ENCODE data around the gene GDE1. TPM values are rescaled to one million over a fixed set of nuclear protein-coding genes. Genes with fewer than 3 reads are reported as not detected.

The GDE1 gene
- total and polyA plus RNA-seq, 5 donors from 2014 or later: 22.8 to 43.6 (median 40.2) TPM

- no peaks in the 10 kb centered on the region for H3K9me3 Mint-ChIP-seq
- H3K36me3 Mint-ChIP-seq: peaks cover 4% of the 10 kb centered on the region
- H3K4me3 Mint-ChIP-seq: peak overlapping the region; percentile 45 to 98 (median 98)
- H3K27me3 Mint-ChIP-seq: no peaks in the 10 kb centered on the region
- peaks cover 25 to 69% (median 36%) of the 10 kb centered on the region in 4 donors for H3K4me1 Mint-ChIP-seq
- peak overlapping the region; percentile 66 for H3K4me3 ChIP-seq (ENCODE audit: low read depth, low read length)
- ATAC-seq (ENCODE audit: low read depth in 2 of 2) (no peak), DNase-seq (no peak)
- no peaks in the 10 kb centered on the region for H3K9me3 ChIP-seq (ENCODE audit: control insufficient read depth in 2 of 2, low read length in 2 of 2)
- H3K36me3 ChIP-seq (ENCODE audit: control insufficient read depth, insufficient read depth, low read length): peaks cover 2% of the 10 kb centered on the region
- H3K27ac ChIP-seq (ENCODE audit: insufficient read depth, low read length, poor library complexity, severe bottlenecking): peak overlapping the region; percentile 79
- H3K27me3 ChIP-seq (ENCODE audit: control insufficient read depth, insufficient read depth, low read length): no peaks in the 10 kb centered on the region
- H3K27ac Mint-ChIP-seq: peak overlapping the region in 1 of 3 donors; percentile 95
- peaks cover 55% of the 10 kb centered on the region for H3K4me1 ChIP-seq (ENCODE audit: control insufficient read depth, insufficient read depth, low read length, poor library complexity, severe bottlenecking)
Observed at GRCh38 chr16:19522760-19523159, 862 bp upstream of the GDE1 start.

DNA sequence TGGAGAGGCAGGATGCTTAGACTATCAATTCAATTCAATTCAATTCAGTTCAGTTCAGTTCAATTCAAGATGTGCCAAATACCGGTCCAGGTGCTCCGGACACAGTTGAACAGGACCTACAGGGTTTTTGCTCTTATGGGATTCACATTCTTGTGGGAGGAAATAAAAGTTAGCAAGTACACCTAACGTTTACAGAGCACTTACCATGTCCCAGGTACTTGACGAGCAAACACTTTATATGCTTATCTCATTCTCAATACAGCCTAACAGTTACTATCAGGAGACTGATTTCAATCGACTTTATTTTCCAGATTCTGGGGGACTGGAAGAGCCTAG lies 467 bp upstream of the GDE1 start:
- peaks cover 28 to 73% (median 40%) of the 10 kb centered on the region in 4 donors for H3K4me1 Mint-ChIP-seq
- no peaks in the 10 kb centered on the region for H3K9me3 ChIP-seq (ENCODE audit: control insufficient read depth in 2 of 2, low read length in 2 of 2)
- no peak for ATAC-seq (ENCODE audit: low read depth in 2 of 2)
- no peaks in the 10 kb centered on the region for H3K27me3 ChIP-seq (ENCODE audit: control insufficient read depth, insufficient read depth, low read length)
- H3K4me3 Mint-ChIP-seq: peak overlapping the region; percentile 96 to 98 (median 98)
- DNase-seq: no peak
- H3K9me3 Mint-ChIP-seq: no peaks in the 10 kb centered on the region
- peaks cover 4% of the 10 kb centered on the region for H3K36me3 Mint-ChIP-seq
- H3K27me3 Mint-ChIP-seq: no peaks in the 10 kb centered on the region
- no peaks in the 10 kb centered on the region for H3K36me3 ChIP-seq (ENCODE audit: control insufficient read depth, insufficient read depth, low read length)
- H3K27ac ChIP-seq (ENCODE audit: insufficient read depth, low read length, poor library complexity, severe bottlenecking): peak overlapping the region; percentile 79
- H3K4me3 ChIP-seq (ENCODE audit: low read depth, low read length): peak overlapping the region; percentile 66
- peak overlapping the region; percentile 61 to 95 (median 95) for H3K27ac Mint-ChIP-seq
- peaks cover 55% of the 10 kb centered on the region for H3K4me1 ChIP-seq (ENCODE audit: control insufficient read depth, insufficient read depth, low read length, poor library complexity, severe bottlenecking)

DNA sequence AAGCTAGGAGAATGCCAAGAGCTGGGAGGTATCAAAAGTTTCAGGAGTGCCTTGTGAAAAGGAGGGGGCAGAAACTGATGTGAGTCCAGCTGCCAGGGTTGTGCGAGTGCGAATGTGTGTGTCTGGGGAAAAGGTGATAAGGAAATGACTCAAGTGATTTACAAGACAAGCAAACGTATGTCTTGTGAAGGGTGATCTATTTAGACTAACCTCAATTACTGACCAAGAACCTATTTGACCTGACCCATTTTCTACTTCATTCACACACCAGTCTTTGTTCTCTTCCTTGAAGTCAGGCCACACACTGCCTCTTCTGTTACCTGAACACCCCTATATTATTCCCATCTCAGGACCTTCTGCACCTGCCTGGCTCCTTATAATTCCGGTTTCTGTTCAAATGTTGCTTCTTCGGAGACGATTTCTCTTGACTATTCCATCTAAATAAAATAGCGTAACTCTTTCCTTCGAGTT lies 1.0 kb downstream of the GDE1 start:
- Mint-ChIP-seq H3K4me3 (peak overlapping the region; percentile 96 to 98 (median 98)), H3K9me3 (no peaks in the 10 kb centered on the region), H3K4me1 (peaks cover 38 to 78% (median 49%) of the 10 kb centered on the region in 4 donors), H3K27me3 (no peaks in the 10 kb centered on the region), H3K36me3 (peaks cover 16% of the 10 kb centered on the region), H3K27ac (peak overlapping the region; percentile 85 to 95 (median 95))
- H3K27ac ChIP-seq (ENCODE audit: insufficient read depth, low read length, poor library complexity, severe bottlenecking): peak overlapping the region; percentile 79
- peaks cover 55% of the 10 kb centered on the region for H3K4me1 ChIP-seq (ENCODE audit: control insufficient read depth, insufficient read depth, low read length, poor library complexity, severe bottlenecking)
- DNase-seq: peak in 1 of 3 donors; percentile 26
- no peaks in the 10 kb centered on the region for H3K27me3 ChIP-seq (ENCODE audit: control insufficient read depth, insufficient read depth, low read length)
- ATAC-seq (ENCODE audit: low read depth in 2 of 2): no peak
- H3K36me3 ChIP-seq (ENCODE audit: control insufficient read depth, insufficient read depth, low read length): peaks cover 11% of the 10 kb centered on the region
- H3K9me3 ChIP-seq (ENCODE audit: control insufficient read depth in 2 of 2, low read length in 2 of 2): no peaks in the 10 kb centered on the region
- H3K4me3 ChIP-seq (ENCODE audit: low read depth, low read length): peak overlapping the region; percentile 98

- DNase-seq (no peak), ATAC-seq (ENCODE audit: low read depth in 2 of 2) (no peak)
- H3K4me1 ChIP-seq (ENCODE audit: control insufficient read depth, insufficient read depth, low read length, poor library complexity, severe bottlenecking): peaks cover 37% of the 10 kb centered on the region
- peaks cover 25% of the 10 kb centered on the region for H3K36me3 Mint-ChIP-seq
- H3K36me3 ChIP-seq (ENCODE audit: control insufficient read depth, insufficient read depth, low read length): peaks cover 22% of the 10 kb centered on the region
- H3K9me3 Mint-ChIP-seq: no peaks in the 10 kb centered on the region
- H3K4me3 Mint-ChIP-seq: peak overlapping the region in 2 of 4 donors; percentile 42 to 69
- H3K27ac ChIP-seq (ENCODE audit: insufficient read depth, low read length, poor library complexity, severe bottlenecking): no peak overlapping the region
- H3K27me3 Mint-ChIP-seq: no peaks in the 10 kb centered on the region
- no peak overlapping the region for H3K4me3 ChIP-seq (ENCODE audit: low read depth, low read length)
- H3K27ac Mint-ChIP-seq: no peak overlapping the region
- H3K4me1 Mint-ChIP-seq: peaks cover 32 to 72% (median 49%) of the 10 kb centered on the region in 4 donors
- no peaks in the 10 kb centered on the region for H3K27me3 ChIP-seq (ENCODE audit: control insufficient read depth, insufficient read depth, low read length)
- H3K9me3 ChIP-seq (ENCODE audit: control insufficient read depth in 2 of 2, low read length in 2 of 2): no peaks in the 10 kb centered on the region
Observed at GRCh38 chr16:19518388-19518787, 3.5 kb downstream of the GDE1 start.

DNA sequence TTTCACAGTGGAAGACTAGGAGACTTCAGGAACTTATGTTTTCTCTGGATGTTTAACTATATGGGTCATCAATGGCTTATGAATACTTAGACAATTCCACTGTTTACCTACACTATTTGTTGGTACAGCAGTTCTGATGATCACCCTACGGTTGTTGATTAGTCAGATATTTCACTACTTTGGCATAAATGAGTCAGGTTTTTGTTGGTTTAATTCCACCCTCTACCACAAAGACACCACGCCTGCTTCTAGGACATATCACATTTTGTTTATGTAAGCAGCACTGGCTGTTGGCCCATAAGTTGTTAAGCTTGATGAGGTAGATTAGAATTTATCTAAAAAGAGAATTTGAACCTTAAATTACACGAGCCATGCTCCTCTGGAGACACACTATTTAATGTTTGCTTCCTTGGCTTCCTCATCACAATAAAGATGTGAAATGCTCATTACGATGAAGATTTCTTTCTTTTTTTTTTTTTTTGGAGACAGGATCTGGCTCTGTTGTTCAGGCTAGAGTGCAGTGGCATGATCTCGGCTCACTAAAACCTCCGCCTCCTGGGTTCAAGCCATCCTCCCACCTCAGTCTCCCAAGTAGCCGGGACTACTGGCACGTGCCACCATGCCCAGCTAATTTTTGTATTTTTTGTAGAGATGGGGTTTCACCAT lies 4.3 kb downstream of the GDE1 start:
- Mint-ChIP-seq H3K36me3 (peaks cover 30% of the 10 kb centered on the region), H3K4me3 (peak overlapping the region in 1 of 4 donors; percentile 5), H3K27me3 (no peaks in the 10 kb centered on the region), H3K27ac (peak overlapping the region; percentile 8 to 23 (median 10)), H3K4me1 (peaks cover 35 to 71% (median 50%) of the 10 kb centered on the region in 4 donors), H3K9me3 (no peaks in the 10 kb centered on the region)
- H3K4me3 ChIP-seq (ENCODE audit: low read depth, low read length): no peak overlapping the region
- peaks cover 22% of the 10 kb centered on the region for H3K36me3 ChIP-seq (ENCODE audit: control insufficient read depth, insufficient read depth, low read length)
- no peaks in the 10 kb centered on the region for H3K27me3 ChIP-seq (ENCODE audit: control insufficient read depth, insufficient read depth, low read length)
- no peak for ATAC-seq (ENCODE audit: low read depth in 2 of 2)
- no peaks in the 10 kb centered on the region for H3K9me3 ChIP-seq (ENCODE audit: control insufficient read depth in 2 of 2, low read length in 2 of 2)
- peaks cover 34% of the 10 kb centered on the region for H3K4me1 ChIP-seq (ENCODE audit: control insufficient read depth, insufficient read depth, low read length, poor library complexity, severe bottlenecking)
- no peak overlapping the region for H3K27ac ChIP-seq (ENCODE audit: insufficient read depth, low read length, poor library complexity, severe bottlenecking)
- DNase-seq: peak in 2 of 3 donors; percentile 3 to 59

GRCh38 chr16:19515757-19516156 lies 6.1 kb downstream of the GDE1 start:
- H3K27ac Mint-ChIP-seq: no peak overlapping the region
- H3K9me3 Mint-ChIP-seq: no peaks in the 10 kb centered on the region

GRCh38 chr16:19513377-19514053 lies 8.4 kb downstream of the GDE1 start:
- peak in 1 of 3 donors; percentile 12 for DNase-seq
- Histone ChIP-seq H3K36me3 (ENCODE audit: control insufficient read depth, insufficient read depth, low read length) (peaks cover 33% of the 10 kb centered on the region), H3K4me1 (ENCODE audit: control insufficient read depth, insufficient read depth, low read length, poor library complexity, severe bottlenecking) (peaks cover 6% of the 10 kb centered on the region), H3K4me3 (ENCODE audit: low read depth, low read length) (no peak overlapping the region), H3K27me3 (ENCODE audit: control insufficient read depth, insufficient read depth, low read length) (no peaks in the 10 kb centered on the region), H3K27ac (ENCODE audit: insufficient read depth, low read length, poor library complexity, severe bottlenecking) (no peak overlapping the region), H3K9me3 (ENCODE audit: control insufficient read depth in 2 of 2, low read length in 2 of 2) (no peaks in the 10 kb centered on the region)
- Mint-ChIP-seq H3K27me3 (no peaks in the 10 kb centered on the region), H3K9me3 (no peaks in the 10 kb centered on the region), H3K27ac (peak overlapping the region in 1 of 3 donors; percentile 21), H3K4me1 (peaks cover 24 to 39% (median 35%) of the 10 kb centered on the region in 4 donors), H3K4me3 (no peak overlapping the region), H3K36me3 (peaks cover 37% of the 10 kb centered on the region)
- ATAC-seq (ENCODE audit: low read depth in 2 of 2): no peak

More at GRCh38 chr16:19515757-19516156, 6.1 kb downstream of the GDE1 start:
- no peak for DNase-seq
- Histone ChIP-seq H3K36me3 (ENCODE audit: control insufficient read depth, insufficient read depth, low read length) (peaks cover 26% of the 10 kb centered on the region), H3K9me3 (ENCODE audit: control insufficient read depth in 2 of 2, low read length in 2 of 2) (no peaks in the 10 kb centered on the region), H3K27me3 (ENCODE audit: control insufficient read depth, insufficient read depth, low read length) (no peaks in the 10 kb centered on the region), H3K4me3 (ENCODE audit: low read depth, low read length) (no peak overlapping the region), H3K4me1 (ENCODE audit: control insufficient read depth, insufficient read depth, low read length, poor library complexity, severe bottlenecking) (peaks cover 21% of the 10 kb centered on the region), H3K27ac (ENCODE audit: insufficient read depth, low read length, poor library complexity, severe bottlenecking) (no peak overlapping the region)
- no peaks in the 10 kb centered on the region for H3K27me3 Mint-ChIP-seq
- no peak overlapping the region for H3K4me3 Mint-ChIP-seq
- peaks cover 26 to 58% (median 42%) of the 10 kb centered on the region in 4 donors for H3K4me1 Mint-ChIP-seq
- ATAC-seq (ENCODE audit: low read depth in 2 of 2): no peak
- peaks cover 38% of the 10 kb centered on the region for H3K36me3 Mint-ChIP-seq
